Right atrium auricular region (tissue), 2 donors: ENCODE measurements around the gene SLC7A14. TPM values are rescaled to one million over a fixed set of nuclear protein-coding genes. Genes with fewer than 3 reads are reported as not detected.

ENCODE experiments used
- DNase-seq: peaks from one replicate; pipeline ENCODE4 v3.0.0-alpha.2; 2019; ENCODE audit warnings: low spot score
- H3K27ac ChIP-seq, 2 donors: fragments of 200-600 bp; sonication (generic); 1 replicate in 1 of 2; 2 replicates in 1 of 2; pipeline ENCODE4 v1.5.1; 2016 to 2019
- H3K27me3 ChIP-seq, 2 donors: fragments of 200-600 bp; sonication (generic); one replicate each; pipeline versions ENCODE4 v1.5.1 to v1.6.0; 2017 to 2019
- H3K36me3 ChIP-seq: fragments of 200-600 bp; sonication (generic); one replicate; pipeline ENCODE4 v1.5.1; 2016
- H3K4me1 ChIP-seq, 2 donors: fragments of 200-600 bp; sonication (generic); one replicate each; pipeline versions ENCODE4 v1.5.1 to v1.6.0; 2017 to 2019
- H3K4me3 ChIP-seq, 2 donors: fragments of 200-600 bp; sonication (generic); 1 replicate in 1 of 2; 2 replicates in 1 of 2; pipeline ENCODE4 v1.5.1; 2017 to 2019; ENCODE audit warnings: mild to moderate bottlenecking in 1 of 2, moderate library complexity in 1 of 2
- H3K9me3 ChIP-seq, 2 donors: fragments of 200-600 bp; sonication (generic); one replicate each; pipeline ENCODE4 v1.5.1; 2019
- CTCF ChIP-seq, 2 donors: fragments of 200-600 bp; sonication (generic); IDR thresholded peaks; one replicate each; pipeline ENCODE4 v1.5.1; 2019; ENCODE audit warnings: antibody characterized with exemption in 2 of 2
- total RNA-seq, 2 donors: library from RNA; depleted of rRNA; stranded (reverse); fragments of >200 nt; gene quantifications; one replicate each; pipeline ENCODE4 v1.1.0, GENCODE V29; 2016

Gene SLC7A14
- total RNA-seq, 2 donors from 2014 or later, result not detected

GRCh38 chr3:170485294-170485693 lies 100.6 kb downstream of the SLC7A14 start:
- H3K9me3 ChIP-seq, result no peaks in the 10 kb centered on the region
- no peaks in the 10 kb centered on the region for H3K4me1 ChIP-seq
- no peak for TF ChIP-seq CTCF (IDR thresholded peaks at IDR 0.05)
- no peaks in the 10 kb centered on the region for H3K36me3 ChIP-seq
- no peak overlapping the region for H3K4me3 ChIP-seq
- H3K27me3 ChIP-seq, result no peaks in the 10 kb centered on the region
- no peak for DNase-seq
- H3K27ac ChIP-seq, result no peak overlapping the region

- DNase-seq, result no peak
- no peak for TF ChIP-seq CTCF (IDR thresholded peaks at IDR 0.05)
- Histone ChIP-seq H3K27ac (no peak overlapping the region), H3K27me3 (no peaks in the 10 kb centered on the region), H3K4me1 (no peaks in the 10 kb centered on the region), H3K36me3 (no peaks in the 10 kb centered on the region), H3K9me3 (no peaks in the 10 kb centered on the region), H3K4me3 (no peak overlapping the region)
These were observed 101.0 kb downstream of the SLC7A14 start for GRCh38 chr3:170484869-170485268.

- Histone ChIP-seq H3K9me3 (no peaks in the 10 kb centered on the region), H3K4me3 (no peak overlapping the region), H3K27ac (no peak overlapping the region), H3K36me3 (no peaks in the 10 kb centered on the region), H3K27me3 (no peaks in the 10 kb centered on the region), H3K4me1 (no peaks in the 10 kb centered on the region)
- DNase-seq, result no peak
- no peak for TF ChIP-seq CTCF (IDR thresholded peaks at IDR 0.05)
These were observed 102.2 kb downstream of the SLC7A14 start for GRCh38 chr3:170483485-170484262.

GRCh38 chr3:170482199-170482598 lies 103.7 kb downstream of the SLC7A14 start:
- DNase-seq, result no peak
- no peaks in the 10 kb centered on the region for H3K36me3 ChIP-seq
- no peaks in the 10 kb centered on the region for H3K27me3 ChIP-seq
- H3K4me1 ChIP-seq, result no peaks in the 10 kb centered on the region
- H3K27ac ChIP-seq, result no peak overlapping the region
- no peak overlapping the region for H3K4me3 ChIP-seq
- no peak for TF ChIP-seq CTCF (IDR thresholded peaks at IDR 0.05)
- H3K9me3 ChIP-seq, result no peaks in the 10 kb centered on the region

GRCh38 chr3:170480111-170480510 lies 105.8 kb downstream of the SLC7A14 start:
- TF ChIP-seq CTCF (IDR thresholded peaks at IDR 0.05), result no peak
- no peaks in the 10 kb centered on the region for H3K27me3 ChIP-seq
- no peaks in the 10 kb centered on the region for H3K36me3 ChIP-seq

GRCh38 chr3:170477395-170477794 lies 108.5 kb downstream of the SLC7A14 start:
- TF ChIP-seq CTCF (IDR thresholded peaks at IDR 0.05), result no peak
- DNase-seq, result no peak
- Histone ChIP-seq H3K27ac (no peak overlapping the region), H3K9me3 (no peaks in the 10 kb centered on the region), H3K36me3 (no peaks in the 10 kb centered on the region), H3K27me3 (no peaks in the 10 kb centered on the region), H3K4me1 (no peaks in the 10 kb centered on the region), H3K4me3 (no peak overlapping the region)

More at GRCh38 chr3:170480111-170480510, 105.8 kb downstream of the SLC7A14 start:
- Histone ChIP-seq H3K9me3 (no peaks in the 10 kb centered on the region), H3K27ac (no peak overlapping the region), H3K4me1 (no peaks in the 10 kb centered on the region), H3K4me3 (no peak overlapping the region)
- DNase-seq, result no peak
